GM21717 (cell line): Measurements from ENCODE around the gene ALS2CL.

Experiments
- ATAC-seq: cut with Tn5 transposase; IDR thresholded peaks from one replicate; pipeline ENCODE4 v1.9.1; 2021; ENCODE audit warnings: mild to moderate bottlenecking, moderate library complexity; ENCODE audit not compliant: unreplicated experiment

ALS2CL gene

DNA sequence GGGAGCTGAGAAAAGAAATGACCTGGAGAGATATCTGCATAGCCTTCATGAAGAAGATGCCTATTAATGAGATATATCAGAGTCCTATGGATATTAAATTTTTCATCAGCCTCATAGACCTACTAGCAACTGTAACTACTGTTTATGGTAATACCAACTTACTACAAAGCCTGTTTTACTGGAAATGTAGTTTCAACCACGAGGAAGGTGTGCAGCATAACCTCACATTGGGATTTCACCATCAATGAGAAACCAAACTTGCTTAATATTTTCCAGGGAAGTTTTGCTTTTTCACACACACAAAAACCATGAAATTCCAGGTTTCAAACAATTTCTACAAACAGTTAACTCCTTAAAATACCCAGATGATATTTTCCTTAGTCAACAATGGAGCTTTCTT is 49.8 kb downstream of the ALS2CL start:
- ATAC-seq = no peak

DNA sequence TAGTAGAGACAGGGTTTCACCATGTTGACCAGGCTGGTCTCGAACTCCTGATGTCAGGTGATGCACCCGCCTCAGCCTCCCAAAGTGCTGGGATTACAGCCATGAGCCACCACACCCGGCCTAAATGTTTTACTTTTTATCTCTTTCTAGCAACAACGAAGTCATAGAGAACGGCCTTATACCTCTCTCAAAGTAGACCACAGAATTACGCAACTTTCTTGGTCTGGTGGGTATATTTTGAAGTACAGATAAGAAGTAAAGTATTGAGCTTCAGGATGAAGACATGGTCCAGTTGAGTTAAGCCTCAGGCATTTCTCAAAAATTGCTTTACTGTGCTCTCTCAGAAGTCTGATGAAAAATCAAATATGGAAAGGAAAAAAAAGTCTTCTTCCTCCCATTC is 50.5 kb downstream of the ALS2CL start:
- no peak for ATAC-seq

DNA sequence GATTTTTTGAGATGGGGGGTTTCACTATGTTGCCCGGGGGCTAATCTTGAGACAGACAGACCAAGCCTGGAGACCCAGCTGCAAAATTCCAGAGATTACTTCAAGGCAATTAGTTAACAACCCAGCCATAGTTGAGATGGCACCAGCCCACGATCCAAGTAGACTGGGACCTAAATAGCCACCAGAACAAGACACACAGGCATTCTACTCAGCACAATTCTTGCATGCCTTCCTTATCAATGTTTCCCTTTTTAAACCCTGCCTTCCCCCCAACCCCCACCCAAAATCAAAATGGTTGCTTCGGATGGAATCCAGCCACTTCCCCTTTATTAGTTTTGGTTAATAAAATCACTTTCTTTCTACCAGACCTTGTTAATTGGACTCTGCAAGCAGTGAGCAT is 52.6 kb downstream of the ALS2CL start:
- no peak for ATAC-seq

DNA sequence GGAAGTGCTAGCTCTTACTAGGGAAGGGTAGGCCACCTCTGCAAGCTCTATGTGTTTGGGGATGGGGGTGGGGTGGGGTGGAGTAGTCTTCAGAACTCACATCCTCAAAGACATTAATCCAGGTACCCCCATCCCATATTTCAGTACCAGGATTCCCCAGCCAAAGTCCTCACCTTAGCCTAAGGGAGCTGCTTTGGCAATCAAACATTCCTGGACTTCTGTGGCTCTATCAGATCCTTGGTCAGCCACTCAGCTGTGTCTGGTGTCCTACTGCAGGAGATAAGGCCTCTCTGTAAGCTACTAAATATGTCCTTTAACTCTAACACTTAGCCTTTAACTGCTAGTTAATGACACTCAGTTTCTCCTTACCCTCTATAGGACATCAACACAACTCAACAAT is 54.3 kb downstream of the ALS2CL start:
- no peak for ATAC-seq

DNA sequence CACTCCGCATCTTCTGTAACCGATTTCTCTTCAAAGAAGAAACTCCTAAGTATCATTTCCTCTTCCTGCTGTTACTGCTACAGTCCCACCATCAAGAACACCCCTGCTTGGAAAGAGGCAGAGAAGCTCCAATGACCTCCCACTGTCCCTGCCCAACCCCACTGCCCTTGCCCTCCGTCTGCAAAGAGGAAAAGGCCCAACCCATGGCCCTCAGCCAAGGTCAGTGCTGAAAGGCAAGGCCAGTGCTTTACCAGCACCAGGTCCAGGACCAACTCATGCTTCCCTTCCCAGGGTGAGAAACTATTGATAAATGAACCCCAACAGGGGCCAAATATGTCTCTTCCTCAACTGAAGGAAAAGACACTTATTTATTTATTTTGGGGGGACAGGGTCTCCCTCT is 58.6 kb downstream of the ALS2CL start:
- no peak for ATAC-seq

DNA sequence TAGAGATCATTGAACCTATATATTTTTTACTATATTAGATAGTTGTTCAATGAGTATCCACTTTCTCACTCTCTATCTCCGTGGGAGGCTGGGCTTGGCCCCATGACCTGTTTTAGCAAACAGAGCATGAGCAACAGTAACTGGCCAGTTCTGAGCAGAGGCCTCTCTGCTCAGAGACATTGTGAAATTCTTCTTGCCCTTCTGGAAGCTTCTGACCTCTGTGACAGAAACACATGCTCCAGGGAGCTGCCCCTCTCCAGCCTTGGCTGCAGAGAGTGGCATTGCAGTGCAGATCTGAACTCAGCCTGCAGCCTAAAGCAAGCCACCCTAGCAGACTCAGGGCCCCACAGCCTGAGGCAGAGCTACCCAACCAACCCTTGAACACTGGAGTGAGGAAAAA is 60.7 kb downstream of the ALS2CL start:
- no peak for ATAC-seq

DNA sequence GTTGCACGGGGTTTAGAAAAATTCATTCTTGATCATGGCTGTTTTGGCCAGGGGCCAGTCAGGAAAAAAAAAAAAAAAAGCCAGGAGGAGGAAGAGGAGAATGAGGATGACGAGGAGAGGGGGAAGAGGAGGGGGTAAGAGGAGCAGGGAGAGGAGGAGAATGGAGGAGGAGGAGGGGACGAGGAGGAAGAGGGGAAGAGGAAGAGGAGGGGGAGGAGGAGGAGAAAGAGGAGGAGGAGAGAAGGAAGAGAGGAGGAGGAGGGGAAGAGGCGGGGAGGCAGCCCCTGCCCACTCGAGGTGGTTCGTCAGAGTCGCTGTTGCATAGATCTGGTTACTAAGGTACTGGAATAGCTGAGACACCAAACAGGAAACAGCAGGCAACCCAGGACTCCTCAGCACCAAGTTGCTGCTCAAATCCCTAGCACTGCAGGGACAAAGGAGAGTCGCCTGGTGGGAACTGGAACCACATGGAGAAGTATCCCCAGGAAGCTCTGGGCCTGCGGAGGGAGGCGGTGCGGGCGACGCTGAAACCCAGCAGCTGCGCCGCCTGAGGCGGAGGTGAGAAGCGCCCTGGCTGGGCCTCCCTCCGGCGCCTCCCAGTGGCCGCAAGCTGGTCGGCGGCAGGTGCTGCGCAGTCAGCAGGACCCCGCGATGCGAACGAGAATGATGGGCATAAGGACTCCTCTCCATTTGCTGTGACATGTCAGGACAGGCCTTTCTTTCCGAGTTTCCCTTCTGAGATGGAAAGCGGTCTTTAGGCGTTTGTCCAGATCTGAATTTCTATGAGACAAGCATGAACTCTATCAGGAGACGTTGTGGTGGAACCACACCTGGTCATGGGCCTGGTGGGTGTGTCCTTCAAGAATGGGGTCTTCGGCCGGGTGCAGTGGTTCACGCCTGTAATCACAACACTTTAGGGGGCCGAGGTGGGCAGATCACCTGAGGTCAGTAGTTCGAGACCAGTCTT is 63.6 kb downstream of the ALS2CL start:
- ATAC-seq = peak; percentile 58

DNA sequence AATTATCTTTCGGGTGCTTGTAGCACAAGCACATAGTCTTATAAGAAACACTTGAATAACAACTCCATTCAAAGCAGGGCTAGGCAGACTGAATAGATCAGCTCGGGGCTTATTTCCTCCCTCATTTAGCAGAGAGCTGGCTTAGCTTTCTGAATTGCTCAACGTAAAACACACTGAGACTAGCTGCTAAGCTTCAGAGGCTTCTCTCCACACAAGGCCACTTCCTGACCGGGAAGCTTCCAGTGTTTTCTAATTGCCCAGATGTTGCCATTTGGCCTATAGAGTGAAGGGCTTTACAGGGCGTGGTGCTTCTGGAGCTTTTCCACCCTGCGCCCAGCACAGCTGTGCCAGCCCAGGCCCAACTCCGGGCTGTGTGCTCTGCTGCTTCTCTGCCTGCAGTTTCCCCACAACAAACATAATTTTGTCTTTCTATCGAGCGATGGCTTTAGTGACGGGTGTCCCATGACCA is 64.5 kb downstream of the ALS2CL start:
- ATAC-seq = no peak

DNA sequence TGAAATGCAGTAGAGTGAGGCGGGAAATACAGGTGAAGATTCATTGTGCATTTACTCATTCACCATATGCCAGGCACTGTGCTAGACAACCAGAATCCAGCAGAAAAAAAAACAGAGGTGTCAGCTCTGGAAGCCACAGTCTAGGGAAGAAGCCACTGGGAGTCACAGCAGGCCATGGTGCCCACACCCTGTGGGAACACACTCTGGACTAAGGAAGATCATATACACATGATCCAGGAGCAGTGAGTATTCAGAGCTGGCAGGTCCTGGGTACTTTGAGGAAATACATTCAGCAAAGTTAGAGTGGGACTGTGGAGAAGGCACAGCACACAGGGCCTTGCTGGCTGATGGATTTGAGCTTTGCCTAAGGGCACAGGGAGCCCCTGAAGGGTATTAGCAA is 66.4 kb downstream of the ALS2CL start:
- no peak for ATAC-seq

DNA sequence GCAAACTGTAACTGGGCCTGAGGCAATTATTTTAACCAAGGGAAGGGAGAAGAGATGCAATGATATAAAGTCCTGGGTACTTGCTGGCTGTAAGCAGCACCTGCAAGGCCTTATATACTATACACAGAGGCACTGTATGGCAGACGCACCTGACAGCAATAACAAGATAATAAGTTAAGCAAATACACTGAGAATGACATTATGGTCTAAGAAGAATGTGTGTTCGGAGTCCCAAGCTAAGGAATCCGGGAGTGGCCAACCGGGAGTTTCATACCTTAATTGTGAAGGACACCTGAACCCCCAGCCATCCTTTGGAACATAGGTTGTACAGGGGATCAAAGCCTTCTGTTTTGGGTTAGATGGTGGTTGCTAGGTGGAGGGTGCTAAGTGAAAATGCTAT is 67.4 kb downstream of the ALS2CL start:
- no peak for ATAC-seq

DNA sequence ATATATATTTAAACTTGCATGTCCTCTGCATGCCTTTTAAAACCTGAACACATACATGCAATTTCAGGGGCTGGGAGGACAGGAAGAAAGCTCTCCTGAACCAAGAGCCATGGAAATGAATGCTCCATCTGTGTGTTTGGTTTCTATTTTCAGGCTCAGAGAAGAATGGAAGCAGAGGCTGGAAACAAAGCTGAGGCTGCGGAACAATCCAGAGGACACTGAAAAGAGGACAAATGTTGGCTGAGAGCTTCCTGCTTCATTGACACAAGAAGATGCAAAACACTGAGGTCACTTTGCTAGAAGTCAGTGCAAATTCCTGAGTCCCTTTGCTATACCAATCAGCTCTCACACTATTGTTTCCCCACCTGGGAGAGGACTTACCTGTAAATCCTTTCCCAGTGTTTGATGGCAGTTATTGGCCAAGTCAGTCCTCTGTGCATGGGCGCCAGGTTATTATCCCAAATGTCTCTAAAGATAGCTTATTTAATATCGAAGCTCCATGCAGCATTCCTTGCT is 68.4 kb downstream of the ALS2CL start:
- no peak for ATAC-seq

DNA sequence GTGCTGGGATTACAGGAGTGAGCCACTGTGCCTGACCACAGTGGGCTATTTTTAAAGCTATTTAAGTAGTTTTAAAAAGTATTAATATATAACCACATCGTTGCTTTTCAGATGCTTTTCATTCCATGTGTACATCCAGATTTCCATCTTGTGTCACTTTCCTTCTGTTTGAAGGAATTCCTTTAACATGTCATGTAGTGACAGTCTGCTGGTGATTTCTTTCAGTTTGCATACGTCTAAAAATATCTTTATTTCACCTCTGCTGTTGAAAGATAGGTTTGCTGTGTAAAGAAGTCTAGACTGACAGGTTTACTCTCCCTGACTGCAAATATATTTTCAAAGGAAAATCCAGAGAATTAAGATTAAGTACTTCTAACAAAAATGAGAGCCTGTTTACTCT is 68.9 kb downstream of the ALS2CL start:
- ATAC-seq = no peak

DNA sequence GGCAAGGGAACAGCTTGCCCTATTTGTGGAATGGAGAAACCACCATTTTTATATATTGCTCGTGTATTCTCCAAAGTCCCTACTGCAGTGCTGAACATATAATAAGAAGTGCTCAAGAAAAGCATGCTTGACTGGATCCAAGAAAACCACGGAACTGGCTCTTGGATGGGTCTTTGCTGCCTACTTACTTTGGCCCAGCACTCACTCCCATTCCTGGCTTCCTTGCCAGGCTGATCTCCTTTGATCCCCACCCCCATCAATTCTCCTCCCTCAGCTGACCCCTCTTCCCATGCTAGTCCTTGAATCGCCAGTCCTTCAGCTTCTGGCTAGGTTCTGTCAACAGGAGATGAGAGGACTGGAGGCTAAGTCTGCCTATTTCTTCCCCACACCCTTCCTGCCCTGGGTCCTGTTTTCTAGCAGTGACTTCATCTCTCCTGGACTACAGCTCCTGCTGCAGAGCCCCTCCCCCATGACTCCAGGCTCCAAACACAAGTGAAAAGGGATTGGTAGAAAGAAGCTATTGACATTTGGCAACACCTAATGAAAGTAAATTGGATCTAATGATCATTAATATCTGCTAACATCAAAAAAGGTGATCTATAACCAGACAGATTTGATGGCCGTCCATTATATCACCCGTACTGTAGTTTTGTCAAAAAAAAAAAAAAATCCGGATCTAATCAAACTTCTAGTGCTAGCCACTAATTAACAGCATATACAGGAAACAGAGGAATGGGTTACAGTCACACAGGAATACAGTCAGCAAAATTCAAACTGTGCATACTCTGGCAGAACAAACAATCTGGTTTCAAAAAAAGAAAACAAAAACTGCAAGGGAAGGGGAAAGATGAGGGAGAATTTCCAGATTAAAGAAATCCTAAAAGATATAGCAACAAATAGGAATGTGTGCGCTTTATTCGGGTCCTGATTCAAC is 73.4 kb downstream of the ALS2CL start:
- no peak for ATAC-seq
